ENCODE measurements around the gene ADGRG6.
"Not testable (repeated sequence)": the region's sequence is repeated elsewhere in the genome, so short reads cannot be mapped to it uniquely, and the experiment has no call there.

- TF ChIP-seq POLR2A (IDR thresholded peaks at IDR 0.05; ENCODE audit: low read depth, low read length); SPI1 (IDR thresholded peaks at IDR 0.05; ENCODE audit: low read depth, low read length); TAF1 (IDR thresholded peaks at IDR 0.05; ENCODE audit: low read depth, low read length); POLR2AphosphoS5 (IDR thresholded peaks at IDR 0.05; ENCODE audit: low read depth, low read length); PAX5 (IDR thresholded peaks at IDR 0.05; ENCODE audit: insufficient read depth, low read length, severe bottlenecking): not testable (repeated sequence)
Measured at GRCh38 chr6:142428468-142428867, 126.7 kb downstream of the ADGRG6 start.
